A549 (cell line): ENCODE measurements around the gene TMOD2. TPM values are rescaled to one million over a fixed set of nuclear protein-coding genes. Genes with fewer than 3 reads are reported as not detected.

Experiments
- ATAC-seq, 2 experiments: fragments of 200-7000 bp in 1 of 2; fragments of >200 bp in 1 of 2; cut with Nextera tagmentation in 1 of 2; cut with Tn5 transposase in 1 of 2; 3 replicates each; pipeline versions ENCODE4 v1.8.0 to v1.9.1; 2018 to 2020; ENCODE audit warnings: mild to moderate bottlenecking in 1 of 2, moderate library complexity in 1 of 2
- CTCF ChIA-PET: fragments of 300-600 bp; sonication (Branson Sonifier 250); formaldehyde crosslinking; extraction: SDS; loops from one replicate; lab custom pipeline; 2021; ENCODE audit warnings: antibody characterized with exemption, inconsistent platforms; lab: Yijun Ruan, JAX
- POLR2A ChIA-PET: fragments of 350-600 bp; formaldehyde crosslinking; extraction: SDS; loops from one replicate; lab custom pipeline; 2021; ENCODE audit warnings: antibody characterized with exemption, inconsistent platforms; lab: Yijun Ruan, JAX
- DNase-seq, 2 experiments: peaks; one replicate each; pipeline versions ENCODE4 v3.0.0 to v3.0.0-alpha.2; 2011 to 2016; ENCODE audit warnings: low read depth in 1 of 2, low spot score in 1 of 2
- FAIRE-seq: peaks from 2 replicates; lab custom pipeline; 2011; peaks lifted over from hg19 to GRCh38; lab: Jason Lieb, UNC
- H3K27ac ChIP-seq, 2 experiments: fragments of >200 bp; sonication (Bioruptor Twin); formaldehyde crosslinking; 3 replicates each; pipeline ENCODE4 v1.5.1; 2016 to 2017
- H3K4me1 ChIP-seq: fragments of >200 bp; sonication (Bioruptor Twin); formaldehyde crosslinking; 3 replicates; pipeline ENCODE4 v1.6.1; 2016
- H3K4me2 ChIP-seq: fragments of >200 bp; sonication (Bioruptor Twin); formaldehyde crosslinking; 3 replicates; pipeline ENCODE4 v1.6.1; 2016
- H3K4me3 ChIP-seq: fragments of >200 bp; sonication (Bioruptor Twin); formaldehyde crosslinking; 3 replicates; pipeline ENCODE4 v1.5.1; 2016
- H3K9me3 ChIP-seq: fragments of >200 bp; sonication (Bioruptor Twin); formaldehyde crosslinking; 3 replicates; pipeline ENCODE4 v1.6.1; 2016
- CBX2 ChIP-seq: fragments of 200-600 bp; sonication (generic); IDR thresholded peaks from 2 replicates; pipeline ENCODE4 v1.6.1; 2016; ENCODE audit warnings: low read depth, mild to moderate bottlenecking, borderline replicate concordance
- CHD2 ChIP-seq: fragments of 150-350 bp; IDR thresholded peaks from 2 replicates; pipeline ENCODE4 v1.6.1; 2014; ENCODE audit warnings: low read length; ENCODE audit not compliant: partially characterized antibody
- CHD4 ChIP-seq: fragments of 200-600 bp; sonication (generic); IDR thresholded peaks from 2 replicates; pipeline ENCODE4 v1.6.1; 2016; ENCODE audit warnings: antibody characterized with exemption, mild to moderate bottlenecking, borderline replicate concordance
- CTCF ChIP-seq: fragments of >200 bp; sonication (Bioruptor Twin); formaldehyde crosslinking; IDR thresholded peaks from 3 replicates; pipeline ENCODE4 v1.5.1; 2016
- EHMT2 ChIP-seq: fragments of 200-600 bp; sonication (generic); IDR thresholded peaks from 2 replicates; pipeline ENCODE4 v1.6.1; 2016; ENCODE audit warnings: antibody characterized with exemption, low read depth, mild to moderate bottlenecking, moderate library complexity
- ELK1 ChIP-seq: fragments of 150-350 bp; IDR thresholded peaks from 2 replicates; pipeline ENCODE4 v1.6.1; 2014; ENCODE audit warnings: low read depth, mild to moderate bottlenecking, low read length
- ESRRA ChIP-seq: fragments of 150-350 bp; IDR thresholded peaks from 2 replicates; pipeline ENCODE4 v1.6.1; 2014; ENCODE audit warnings: mild to moderate bottlenecking, low read length, borderline replicate concordance
- HDAC2 ChIP-seq: fragments of 200-600 bp; sonication (generic); IDR thresholded peaks from 2 replicates; pipeline ENCODE4 v1.6.1; 2016
- HES2 ChIP-seq: fragments of >200 bp; sonication (Bioruptor Twin); formaldehyde crosslinking; IDR thresholded peaks from 2 replicates; pipeline ENCODE4 v1.6.1; 2016
- HOXA7 ChIP-seq: fragments of 250-450 bp; sonication (Bioruptor Pico); IDR thresholded peaks from 2 replicates; pipeline ENCODE4 v1.5.0; 2020; ENCODE audit warnings: mild to moderate bottlenecking, moderate library complexity
- HOXB13 ChIP-seq: fragments of 250-450 bp; sonication (Bioruptor Pico); IDR thresholded peaks from 2 replicates; pipeline ENCODE4 v1.5.0; 2020; ENCODE audit warnings: low read depth, mild to moderate bottlenecking, moderate library complexity
- KDM5A ChIP-seq: fragments of 200-600 bp; sonication (generic); IDR thresholded peaks from 2 replicates; pipeline ENCODE4 v1.6.1; 2016; ENCODE audit warnings: antibody characterized with exemption, mild to moderate bottlenecking
- MYC ChIP-seq: IDR thresholded peaks from 2 replicates; pipeline ENCODE4 v1.6.1; 2012; ENCODE audit warnings: mild to moderate bottlenecking, inconsistent platforms, low read length, improper control_type of control experiment, borderline replicate concordance
- NPAS2 ChIP-seq: fragments of 250-450 bp; sonication (Bioruptor Pico); IDR thresholded peaks from 2 replicates; pipeline ENCODE4 v1.8.0; 2022; ENCODE audit warnings: mild to moderate bottlenecking, moderate library complexity, borderline replicate concordance
- PBX3 ChIP-seq: IDR thresholded peaks from 2 replicates; pipeline ENCODE4 v1.6.1; 2012
- PHF8 ChIP-seq: fragments of 200-600 bp; sonication (generic); IDR thresholded peaks from 2 replicates; pipeline ENCODE4 v1.6.1; 2016; ENCODE audit warnings: low read depth, mild to moderate bottlenecking, antibody characterized with exemption, moderate library complexity, borderline replicate concordance
- RAD21 ChIP-seq, 2 experiments: fragments of >200 bp in 1 of 2; sonication (Bioruptor Twin) in 1 of 2; formaldehyde crosslinking in 1 of 2; IDR thresholded peaks in 1 of 2; conservative IDR thresholded peaks in 1 of 2; 2 replicates in 1 of 2; 3 replicates in 1 of 2; pipeline ENCODE4 v1.6.1; 2012 to 2018; ENCODE audit warnings: inconsistent platforms in 1 of 2
- RARB ChIP-seq: fragments of 250-450 bp; sonication (Bioruptor Pico); IDR thresholded peaks from 2 replicates; pipeline ENCODE4 v1.8.0; 2021; ENCODE audit warnings: mild to moderate bottlenecking, moderate library complexity
- RCOR1 ChIP-seq: fragments of 150-350 bp; IDR thresholded peaks from 2 replicates; pipeline ENCODE4 v1.6.1; 2014; ENCODE audit warnings: antibody characterized with exemption, low read length, low read depth
- SMC3 ChIP-seq: fragments of >200 bp; sonication (Bioruptor Twin); formaldehyde crosslinking; IDR thresholded peaks from 3 replicates; pipeline ENCODE4 v1.6.1; 2018; ENCODE audit warnings: inconsistent platforms
- TP53 ChIP-seq: fragments of 250-450 bp; sonication (Bioruptor Pico); IDR thresholded peaks from 2 replicates; pipeline ENCODE4 v1.5.0; 2021; ENCODE audit warnings: mild to moderate bottlenecking, moderate library complexity
- USF2 ChIP-seq: fragments of 450-650 bp; IDR thresholded peaks from 2 replicates; pipeline ENCODE4 v1.6.1; 2014; ENCODE audit warnings: antibody characterized with exemption
- ZC3H11A ChIP-seq: fragments of 450-650 bp; IDR thresholded peaks from 2 replicates; pipeline ENCODE4 v1.6.1; 2014; ENCODE audit warnings: antibody characterized with exemption, mild to moderate bottlenecking
- ZSCAN20 ChIP-seq: fragments of 250-450 bp; sonication (Bioruptor Pico); IDR thresholded peaks from 2 replicates; pipeline ENCODE4 v1.8.0; 2022; ENCODE audit warnings: mild to moderate bottlenecking, moderate library complexity
- WGBS: methylation state at CpG from one replicate; pipeline ENCODE4 v1.1.6; 2017; ENCODE audit errors: missing lambda C conversion rate; 5-methylcytosine and 5-hydroxymethylcytosine counted together
- polyA plus RNA-seq, 4 experiments: library from polyadenylated mRNA; depleted of rRNA in 3 of 4; stranded (reverse); fragments of >200 nt; fragmentation: RNase III in 1 of 4; extraction: RNeasy Plus Mini Kit Qiagen cat#74134 plus additional on column Dnase treatment in 1 of 4; gene quantifications; 2 replicates in 3 of 4; 3 replicates in 1 of 4; pipeline ENCODE4 v1.2.3, GENCODE V29; 2011 to 2017

TMOD2 gene
- polyA plus RNA-seq, 2 of the 4 experiments (the other 2 are of a cell fraction), result 2.1 to 2.5 TPM

GRCh38 chr15:51714911-51715310 is 36.5 kb upstream of the TMOD2 start:
- POLR2A ChIA-PET, result no interaction called here
- CTCF ChIA-PET, result interaction anchor here (1.0 to 1.2 kb wide), 2 partner anchors 63 to 65 kb away, joined by 3 to 4 read pairs; no protein-coding TSS in a partner anchor
- FAIRE-seq, result no peak

GRCh38 chr15:51718219-51718618 is 33.2 kb upstream of the TMOD2 start:
- CTCF ChIA-PET, result interaction anchor here (0.6 kb wide), 1 partner anchor 68 kb away, joined by 4 read pairs; no protein-coding TSS in a partner anchor
- no peak for FAIRE-seq
- 59% methylated on average over 4 of the region's 4 CpGs for WGBS
- peak; percentile 30 to 47; a peak in 4 of 6 replicates for ATAC-seq
- POLR2A ChIA-PET, result no interaction called here
- Histone ChIP-seq H3K27ac (no peak overlapping the region), H3K4me1 (no peaks in the 10 kb centered on the region), H3K9me3 (no peaks in the 10 kb centered on the region), H3K4me3 (no peak overlapping the region), H3K4me2 (no peak overlapping the region)
- DNase-seq, result no peak
- no peak for TF ChIP-seq RAD21 (conservative IDR thresholded peaks at IDR 0.05 in 1 of 2, IDR thresholded peaks at IDR 0.05 in 1 of 2)
- no peak for TF ChIP-seq CBX2
- TF ChIP-seq KDM5A, result no peak
- TF ChIP-seq HES2, result no peak
- TF ChIP-seq MYC, result no peak
- TF ChIP-seq HDAC2, result no peak

More at GRCh38 chr15:51714911-51715310, 36.5 kb upstream of the TMOD2 start:
- TF ChIP-seq CHD4 (no peak), SMC3 (no peak), CHD2 (no peak), ZC3H11A (no peak), TP53 (CRISPR knock-in tag) (no peak), NPAS2 (CRISPR knock-in tag) (no peak), EHMT2 (no peak), HOXB13 (CRISPR knock-in tag) (no peak), HDAC2 (no peak), ZSCAN20 (CRISPR knock-in tag) (no peak), HOXA7 (CRISPR knock-in tag) (no peak), RCOR1 (no peak), PBX3 (no peak), RARB (CRISPR knock-in tag) (no peak), PHF8 (no peak), ESRRA (no peak), ELK1 (no peak), CTCF (no peak), USF2 (no peak)
- DNase-seq (no peak), ATAC-seq (no peak)
- Histone ChIP-seq H3K4me3 (no peak overlapping the region), H3K4me2 (no peak overlapping the region), H3K9me3 (no peaks in the 10 kb centered on the region), H3K27ac (no peak overlapping the region), H3K4me1 (no peaks in the 10 kb centered on the region)
- 50% methylated on average over 1 of the region's 1 CpG for WGBS
